WTC11 (cell line): ENCODE data around the gene UNC79.

Experiments used
- SP1 ChIP-seq: sonication (generic); formaldehyde crosslinking; conservative IDR thresholded peaks from 2 replicates; pipeline ENCODE4 v1.8.1; 2022; ENCODE audit warnings: missing genetic modification reagents
- TF ChIP-seq, protein P1 (sequence below): fragments of 250-450 bp; sonication (Bioruptor Pico); IDR thresholded peaks from 2 replicates; pipeline ENCODE4 v2.1.2; 2022; ENCODE audit warnings: mild to moderate bottlenecking, moderate library complexity
- TF ChIP-seq, protein P2 (sequence below): fragments of 200-600 bp; IDR thresholded peaks from 2 replicates; pipeline ENCODE4 v1.8.0; 2022; ENCODE audit warnings: antibody characterized with exemption

DNA sequence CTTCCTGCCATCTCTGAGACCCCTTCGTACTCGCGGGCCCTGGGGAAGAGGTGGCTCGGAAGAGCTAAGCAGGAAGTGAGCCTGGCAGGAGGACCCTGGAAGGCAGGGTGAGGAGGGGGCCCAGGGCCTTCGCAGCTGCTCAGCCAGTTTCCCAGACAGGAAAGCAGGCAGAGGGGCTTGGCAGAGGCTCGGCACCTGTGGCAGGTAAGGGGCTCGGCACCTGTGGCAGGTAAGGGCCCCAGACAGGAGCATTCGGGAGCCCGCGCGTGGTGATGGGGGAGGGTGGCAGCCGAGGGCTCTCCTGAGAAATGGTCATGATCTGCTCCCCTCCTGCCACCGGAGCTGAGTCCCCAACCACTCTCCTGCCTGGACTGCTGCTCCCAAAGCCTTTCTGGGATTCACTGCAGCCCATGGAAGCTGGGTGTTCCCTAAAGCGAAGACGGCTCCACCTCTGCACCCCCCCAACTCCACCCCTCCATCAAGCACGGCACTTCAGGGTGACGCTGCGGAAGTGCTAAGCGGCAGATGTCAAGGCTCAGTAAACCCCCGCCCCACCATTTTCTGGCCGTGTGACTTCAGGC lies 294.4 kb downstream of the UNC79 start:
- TF ChIP-seq, protein P1, sequence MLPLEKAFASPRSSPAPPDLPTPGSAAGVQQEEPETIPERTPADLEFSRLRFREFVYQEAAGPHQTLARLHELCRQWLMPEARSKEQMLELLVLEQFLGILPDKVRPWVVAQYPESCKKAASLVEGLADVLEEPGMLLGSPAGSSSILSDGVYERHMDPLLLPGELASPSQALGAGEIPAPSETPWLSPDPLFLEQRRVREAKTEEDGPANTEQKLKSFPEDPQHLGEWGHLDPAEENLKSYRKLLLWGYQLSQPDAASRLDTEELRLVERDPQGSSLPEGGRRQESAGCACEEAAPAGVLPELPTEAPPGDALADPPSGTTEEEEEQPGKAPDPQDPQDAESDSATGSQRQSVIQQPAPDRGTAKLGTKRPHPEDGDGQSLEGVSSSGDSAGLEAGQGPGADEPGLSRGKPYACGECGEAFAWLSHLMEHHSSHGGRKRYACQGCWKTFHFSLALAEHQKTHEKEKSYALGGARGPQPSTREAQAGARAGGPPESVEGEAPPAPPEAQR (CRISPR knock-in tag) = no peak
- no peak for TF ChIP-seq SP1
- TF ChIP-seq, protein P2, sequence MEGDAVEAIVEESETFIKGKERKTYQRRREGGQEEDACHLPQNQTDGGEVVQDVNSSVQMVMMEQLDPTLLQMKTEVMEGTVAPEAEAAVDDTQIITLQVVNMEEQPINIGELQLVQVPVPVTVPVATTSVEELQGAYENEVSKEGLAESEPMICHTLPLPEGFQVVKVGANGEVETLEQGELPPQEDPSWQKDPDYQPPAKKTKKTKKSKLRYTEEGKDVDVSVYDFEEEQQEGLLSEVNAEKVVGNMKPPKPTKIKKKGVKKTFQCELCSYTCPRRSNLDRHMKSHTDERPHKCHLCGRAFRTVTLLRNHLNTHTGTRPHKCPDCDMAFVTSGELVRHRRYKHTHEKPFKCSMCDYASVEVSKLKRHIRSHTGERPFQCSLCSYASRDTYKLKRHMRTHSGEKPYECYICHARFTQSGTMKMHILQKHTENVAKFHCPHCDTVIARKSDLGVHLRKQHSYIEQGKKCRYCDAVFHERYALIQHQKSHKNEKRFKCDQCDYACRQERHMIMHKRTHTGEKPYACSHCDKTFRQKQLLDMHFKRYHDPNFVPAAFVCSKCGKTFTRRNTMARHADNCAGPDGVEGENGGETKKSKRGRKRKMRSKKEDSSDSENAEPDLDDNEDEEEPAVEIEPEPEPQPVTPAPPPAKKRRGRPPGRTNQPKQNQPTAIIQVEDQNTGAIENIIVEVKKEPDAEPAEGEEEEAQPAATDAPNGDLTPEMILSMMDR = no peak
